Measurements from ENCODE around the gene DDIT4. TPM values are rescaled to one million over a fixed set of nuclear protein-coding genes. Genes with fewer than 3 reads are reported as not detected.

The DDIT4 gene
- total RNA-seq, 1 experiment from 2014 or later: 157 TPM

- ChIA-PET POLR2A (interaction anchor here (0.6 kb wide), 1 partner anchor 171 kb away, joined by 4 read pairs; no protein-coding TSS in a partner anchor), CTCF (interaction anchor here (0.6 kb wide), 1 partner anchor 218 kb away, joined by 4 read pairs; no protein-coding TSS in a partner anchor)
- intact Hi-C loops (cut with micrococcal nuclease; ENCODE audit: unreplicated experiment): no loop called here
- ATAC-seq: no peak
- no TSS peak for BruUV-seq (replicated peaks)
- no peaks in the 10 kb centered on the region for H3K36me3 ChIP-seq (ENCODE audit: control insufficient read depth, insufficient read depth, low read length)
- peak overlapping the region; percentile 13; the same call in 1 of the 2 replicates for H3K27ac ChIP-seq (ENCODE audit: low read length)
- H3K4me3 ChIP-seq (ENCODE audit: low read depth in 2 of 2, low read length in 2 of 2): no peak overlapping the region
- TF ChIP-seq POLR2AphosphoS5 (IDR thresholded peaks at IDR 0.05; ENCODE audit: low read depth, low read length) (no peak), REST (IDR thresholded peaks at IDR 0.05; ENCODE audit: insufficient read depth in 1 of 2, low read depth in 2 of 2, low read length in 1 of 2) (no peak), TCF7L2 (IDR thresholded peaks at IDR 0.05; ENCODE audit: low read depth, low read length) (no peak), SIN3A (IDR thresholded peaks at IDR 0.05; ENCODE audit: borderline replicate concordance, insufficient read depth, low read depth, low read length) (no peak), CTCF (IDR thresholded peaks at IDR 0.05) (no peak)
- no peaks in the 10 kb centered on the region for H3K9me3 ChIP-seq (ENCODE audit: control insufficient read depth, insufficient read depth, low read depth, low read length)
- no peak for DNase-seq (ENCODE audit: low read depth, low spot score)
- H3K4me1 ChIP-seq (ENCODE audit: control insufficient read depth, insufficient read depth, low read length): peaks cover 14% of the 10 kb centered on the region
- in situ Hi-C loops (cut with HindIII; ENCODE audit: low pct_unique_long_range_greater_than_20kb, low sequenced_read_pairs): no loop called here
- no peaks in the 10 kb centered on the region for H3K27me3 ChIP-seq (ENCODE audit: control insufficient read depth, insufficient read depth, low read length)
These were observed 7.5 kb upstream of the DDIT4 start for GRCh38 chr10:72265990-72266865.

DNA sequence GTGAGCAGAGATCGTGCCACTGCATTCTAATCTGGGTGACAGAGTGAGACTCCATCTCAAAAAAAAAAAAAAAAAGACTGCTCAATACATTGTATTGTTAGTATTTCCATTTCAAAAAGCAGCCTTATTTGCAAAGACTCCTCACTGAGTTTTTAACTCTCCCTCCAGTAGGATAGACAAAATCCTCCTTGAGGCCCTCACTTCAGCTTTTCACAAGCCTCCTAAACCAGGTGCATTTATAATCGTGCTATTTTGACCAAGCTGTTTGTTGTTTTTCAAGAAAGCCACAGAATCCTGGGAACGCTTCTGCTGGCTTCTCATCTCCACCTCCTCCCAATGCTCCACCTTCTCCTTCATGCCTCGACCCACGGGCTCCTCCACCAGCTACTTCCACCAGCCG is 6.3 kb upstream of the DDIT4 start:
- intact Hi-C loops (cut with micrococcal nuclease; ENCODE audit: unreplicated experiment) (no loop called here), in situ Hi-C loops (cut with HindIII; ENCODE audit: low pct_unique_long_range_greater_than_20kb, low sequenced_read_pairs) (no loop called here)
- peak overlapping the region; percentile 30; the same call in 1 of the 2 replicates for H3K27ac ChIP-seq (ENCODE audit: low read length)
- ChIA-PET POLR2A (interaction anchor here (0.6 kb wide), 1 partner anchor 173 kb away, joined by 4 read pairs; no protein-coding TSS in a partner anchor), CTCF (interaction anchor here (0.6 to 0.7 kb wide), 2 partner anchors 61 to 219 kb away, joined by 4 to 6 read pairs; no protein-coding TSS in a partner anchor)
- H3K27me3 ChIP-seq (ENCODE audit: control insufficient read depth, insufficient read depth, low read length): no peaks in the 10 kb centered on the region
- ATAC-seq (no peak), DNase-seq (ENCODE audit: low read depth, low spot score) (no peak)
- peaks cover 12% of the 10 kb centered on the region for H3K4me1 ChIP-seq (ENCODE audit: control insufficient read depth, insufficient read depth, low read length)
- H3K9me3 ChIP-seq (ENCODE audit: control insufficient read depth, insufficient read depth, low read depth, low read length): no peaks in the 10 kb centered on the region
- H3K36me3 ChIP-seq (ENCODE audit: control insufficient read depth, insufficient read depth, low read length): no peaks in the 10 kb centered on the region
- TF ChIP-seq POLR2AphosphoS5 (IDR thresholded peaks at IDR 0.05; ENCODE audit: low read depth, low read length) (no peak), REST (IDR thresholded peaks at IDR 0.05; ENCODE audit: insufficient read depth in 1 of 2, low read depth in 2 of 2, low read length in 1 of 2) (no peak), CTCF (IDR thresholded peaks at IDR 0.05) (no peak), SIN3A (IDR thresholded peaks at IDR 0.05; ENCODE audit: borderline replicate concordance, insufficient read depth, low read depth, low read length) (no peak), TCF7L2 (IDR thresholded peaks at IDR 0.05; ENCODE audit: low read depth, low read length) (no peak)
- H3K4me3 ChIP-seq (ENCODE audit: low read depth in 2 of 2, low read length in 2 of 2): no peak overlapping the region
- no TSS peak for BruUV-seq (replicated peaks)
